GM12865 (cell line): ENCODE data around the gene RPS6KA1.
"Not testable (repeated sequence)": the region's sequence is repeated elsewhere in the genome, so short reads cannot be mapped to it uniquely, and the experiment has no call there.

Experiments used
- DNase-seq: peaks from one replicate; pipeline ENCODE4 v3.0.0; 2010; ENCODE audit warnings: low read depth
- H3K4me3 ChIP-seq: 2 replicates; pipeline ENCODE4 v1.5.1; 2011; ENCODE audit warnings: mild to moderate bottlenecking, low read depth, low read length, control low read depth
- TF ChIP-seq, protein P1 (sequence below): IDR thresholded peaks from 2 replicates; pipeline ENCODE4 v1.5.1; 2011; ENCODE audit warnings: low read length, control low read depth, low read depth, inconsistent platforms; ENCODE audit not compliant: insufficient read depth; ENCODE audit errors: missing control alignments

RPS6KA1 gene

GRCh38 chr1:26585471-26585870 is 55.9 kb downstream of the RPS6KA1 start:
- TF ChIP-seq, protein P1, sequence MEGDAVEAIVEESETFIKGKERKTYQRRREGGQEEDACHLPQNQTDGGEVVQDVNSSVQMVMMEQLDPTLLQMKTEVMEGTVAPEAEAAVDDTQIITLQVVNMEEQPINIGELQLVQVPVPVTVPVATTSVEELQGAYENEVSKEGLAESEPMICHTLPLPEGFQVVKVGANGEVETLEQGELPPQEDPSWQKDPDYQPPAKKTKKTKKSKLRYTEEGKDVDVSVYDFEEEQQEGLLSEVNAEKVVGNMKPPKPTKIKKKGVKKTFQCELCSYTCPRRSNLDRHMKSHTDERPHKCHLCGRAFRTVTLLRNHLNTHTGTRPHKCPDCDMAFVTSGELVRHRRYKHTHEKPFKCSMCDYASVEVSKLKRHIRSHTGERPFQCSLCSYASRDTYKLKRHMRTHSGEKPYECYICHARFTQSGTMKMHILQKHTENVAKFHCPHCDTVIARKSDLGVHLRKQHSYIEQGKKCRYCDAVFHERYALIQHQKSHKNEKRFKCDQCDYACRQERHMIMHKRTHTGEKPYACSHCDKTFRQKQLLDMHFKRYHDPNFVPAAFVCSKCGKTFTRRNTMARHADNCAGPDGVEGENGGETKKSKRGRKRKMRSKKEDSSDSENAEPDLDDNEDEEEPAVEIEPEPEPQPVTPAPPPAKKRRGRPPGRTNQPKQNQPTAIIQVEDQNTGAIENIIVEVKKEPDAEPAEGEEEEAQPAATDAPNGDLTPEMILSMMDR, result no peak
- no peak for DNase-seq
- no peak overlapping the region for H3K4me3 ChIP-seq

- H3K4me3 ChIP-seq, result no peak overlapping the region
- no peak for DNase-seq
- TF ChIP-seq, protein P1, result no peak
Measured at GRCh38 chr1:26593385-26593784, 63.8 kb downstream of the RPS6KA1 start.

GRCh38 chr1:26594593-26594992 is 65.0 kb downstream of the RPS6KA1 start:
- not testable (repeated sequence) for H3K4me3 ChIP-seq, DNase-seq

DNA sequence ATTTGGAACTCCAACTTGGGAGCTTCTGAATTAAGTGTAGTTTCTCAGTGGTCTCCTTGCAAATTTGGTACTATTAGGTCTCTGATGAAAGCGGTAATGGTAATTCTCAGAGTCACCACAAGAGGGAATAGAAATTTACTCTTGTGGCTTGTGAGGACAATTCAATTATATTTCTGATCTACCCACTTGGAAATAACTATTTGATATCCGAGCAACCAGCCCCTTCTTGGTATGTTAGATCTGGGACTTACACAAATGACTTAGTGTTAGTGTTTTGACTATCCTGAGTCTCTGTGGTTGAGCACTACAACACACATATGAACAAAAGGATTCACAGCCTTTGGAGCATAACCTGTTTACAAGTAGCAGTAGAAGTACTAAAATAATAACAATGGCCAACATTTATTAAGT is 68.1 kb downstream of the RPS6KA1 start:
- peak; percentile 73 for DNase-seq
- TF ChIP-seq, protein P1, result peak; percentile 52
- no peak overlapping the region for H3K4me3 ChIP-seq

GRCh38 chr1:26598890-26599289 is 69.3 kb downstream of the RPS6KA1 start:
- no peak overlapping the region for H3K4me3 ChIP-seq
- DNase-seq, result no peak
- TF ChIP-seq, protein P1, result no peak

GRCh38 chr1:26602378-26602959 is 72.9 kb downstream of the RPS6KA1 start:
- no peak overlapping the region for H3K4me3 ChIP-seq
- DNase-seq, result peak; percentile 77
- TF ChIP-seq, protein P1, result peak; percentile 68

GRCh38 chr1:26603856-26604255 is 74.3 kb downstream of the RPS6KA1 start:
- no peak for DNase-seq
- H3K4me3 ChIP-seq, result no peak overlapping the region
- TF ChIP-seq, protein P1, result no peak

DNA sequence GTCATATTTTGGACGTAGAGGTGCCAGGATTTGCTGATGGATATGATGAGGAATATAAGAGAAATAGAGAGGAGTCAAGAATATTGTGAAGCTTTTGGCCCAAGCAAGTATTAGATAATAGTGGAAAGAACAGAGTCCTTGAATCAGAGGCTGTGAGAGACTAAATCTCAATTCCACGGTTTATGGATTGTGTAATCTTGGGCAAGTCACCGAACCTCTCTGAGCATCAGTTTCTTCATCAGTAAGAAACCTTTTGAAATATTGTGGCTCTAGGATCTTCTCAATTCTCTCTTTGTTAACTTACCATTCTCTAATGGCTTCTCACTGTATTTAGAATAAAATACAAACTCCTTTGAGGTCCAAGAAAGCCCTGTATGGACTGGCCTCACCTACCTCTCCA is 77.6 kb downstream of the RPS6KA1 start:
- H3K4me3 ChIP-seq, result no peak overlapping the region
- DNase-seq, result no peak
- TF ChIP-seq, protein P1, result no peak
